Activated CD4-positive, alpha-beta T cell treated with anti-CD3 and anti-CD28 coated beads, Interleukin-2, amount 50 U/mL, for 4 hours (primary cell): ENCODE results near the gene NTPCR.

Experiments
- DNase-seq, 2 experiments: peaks; one replicate each; pipeline ENCODE4 v3.0.0-alpha.2; 2020

Gene NTPCR

GRCh38 chr1:232965124-232965911 is 14.9 kb downstream of the NTPCR start:
- DNase-seq = no peak

GRCh38 chr1:232965912-232966217 is 15.5 kb downstream of the NTPCR start:
- no peak for DNase-seq

- DNase-seq = no peak
Observed at GRCh38 chr1:232966663-232967062, 16.3 kb downstream of the NTPCR start.

- no peak for DNase-seq
Observed at GRCh38 chr1:232968391-232968790, 18.0 kb downstream of the NTPCR start.

GRCh38 chr1:232968965-232969364 is 18.6 kb downstream of the NTPCR start:
- DNase-seq = no peak

GRCh38 chr1:232969799-232970198 is 19.4 kb downstream of the NTPCR start:
- no peak for DNase-seq

- no peak for DNase-seq
Observed at GRCh38 chr1:232970508-232970907, 20.1 kb downstream of the NTPCR start.

- no peak for DNase-seq
Observed at GRCh38 chr1:232973652-232974611, 23.5 kb downstream of the NTPCR start.

GRCh38 chr1:232974971-232975370 is 24.6 kb downstream of the NTPCR start:
- DNase-seq = no peak

GRCh38 chr1:232978091-232978634 is 27.8 kb downstream of the NTPCR start:
- no peak for DNase-seq

- no peak for DNase-seq
Observed at GRCh38 chr1:232978815-232979214, 28.4 kb downstream of the NTPCR start.

- no peak for DNase-seq
Observed at GRCh38 chr1:232979558-232979957, 29.1 kb downstream of the NTPCR start.

- DNase-seq = no peak
Observed at GRCh38 chr1:232980355-232980978, 30.1 kb downstream of the NTPCR start.

- no peak for DNase-seq
Observed at GRCh38 chr1:232980986-232981560, 30.7 kb downstream of the NTPCR start.

GRCh38 chr1:232982238-232982944 is 32.0 kb downstream of the NTPCR start:
- DNase-seq = no peak

- no peak for DNase-seq
Observed at GRCh38 chr1:232983375-232983774, 33.0 kb downstream of the NTPCR start.

- DNase-seq = no peak
Observed at GRCh38 chr1:232983817-232984567, 33.6 kb downstream of the NTPCR start.

GRCh38 chr1:232984577-232985425 is 34.4 kb downstream of the NTPCR start:
- no peak for DNase-seq

GRCh38 chr1:232985882-232986526 is 35.6 kb downstream of the NTPCR start:
- DNase-seq = no peak

- no peak for DNase-seq
Observed at GRCh38 chr1:232986527-232986922, 36.1 kb downstream of the NTPCR start.
